ENCODE results near the gene TRMT2A.

Gene TRMT2A

GRCh38 chr22:20118300-20119020 lies 1.4 kb upstream of the TRMT2A start:
- DNase-seq (ENCODE audit: low read depth): no peak

GRCh38 chr22:20117633-20118299 lies 740 bp upstream of the TRMT2A start:
- DNase-seq (ENCODE audit: low read depth): peak; percentile 58

- no peak for DNase-seq (ENCODE audit: low read depth)
Observed at GRCh38 chr22:20116376-20116950, 563 bp downstream of the TRMT2A start.

GRCh38 chr22:20115691-20116375 lies 1.2 kb downstream of the TRMT2A start, which contains the start of gene RANBP1:
TSS of gene RANBP1 (plus strand) at chr22:20116104. CDS start at chr22:20116185, 81 bp downstream.
- no peak for DNase-seq (ENCODE audit: low read depth)

- DNase-seq (ENCODE audit: low read depth): no peak
Observed at GRCh38 chr22:20114506-20115475, 2.2 kb downstream of the TRMT2A start.

GRCh38 chr22:20113551-20114310 lies 3.3 kb downstream of the TRMT2A start:
- DNase-seq (ENCODE audit: low read depth): no peak

GRCh38 chr22:20112623-20113511 lies 4.2 kb downstream of the TRMT2A start:
- no peak for DNase-seq (ENCODE audit: low read depth)

- no peak for DNase-seq (ENCODE audit: low read depth)
Observed at GRCh38 chr22:20111689-20112622, 5.1 kb downstream of the TRMT2A start.

- DNase-seq (ENCODE audit: low read depth): no peak
Observed at GRCh38 chr22:20111045-20111688, 5.9 kb downstream of the TRMT2A start.

GRCh38 chr22:20110359-20110985 lies 6.6 kb downstream of the TRMT2A start:
- no peak for DNase-seq (ENCODE audit: low read depth)

- no peak for DNase-seq (ENCODE audit: low read depth)
Observed at GRCh38 chr22:20109411-20110358, 7.3 kb downstream of the TRMT2A start.

GRCh38 chr22:20108757-20109230 lies 8.2 kb downstream of the TRMT2A start:
- no peak for DNase-seq (ENCODE audit: low read depth)

GRCh38 chr22:20107951-20108756 lies 8.9 kb downstream of the TRMT2A start:
- no peak for DNase-seq (ENCODE audit: low read depth)

- no peak for DNase-seq (ENCODE audit: low read depth)
Observed at GRCh38 chr22:20107471-20107901, 9.5 kb downstream of the TRMT2A start.

GRCh38 chr22:20106849-20107237 lies 10.2 kb downstream of the TRMT2A start:
- no peak for DNase-seq (ENCODE audit: low read depth)

All from activated T-helper 9 cell treated with anti-CD3 and anti-CD28 coated beads, Interleukin-2, amount 50 U/mL, for 16 hours (primary cell).